ENCODE measurements around the gene CCDC9B. TPM values are rescaled to one million over a fixed set of nuclear protein-coding genes. Genes with fewer than 3 reads are reported as not detected.

Gene CCDC9B
- total RNA-seq, 1 donor from 2014 or later: 0.86 TPM

Other genes starting within 250 kb of the CCDC9B start
- gene BMF, start 232.1 kb downstream of the CCDC9B start, total RNA-seq: 5.3 and 5.5 TPM in 2 replicates
- 74.6 and 86.8 TPM in 2 replicates for gene BUB1B, start 179.9 kb downstream of the CCDC9B start, total RNA-seq
- 0.43 and 0.64 TPM in 2 replicates for gene PAK6, start 101.9 kb downstream of the CCDC9B start, total RNA-seq
- 0.23 TPM in 1 of 2 replicates, not detected in the other for gene ANKRD63, start 57.9 kb downstream of the CCDC9B start, total RNA-seq
- 177 and 192 TPM in 2 replicates for gene PLCB2, start 33.0 kb downstream of the CCDC9B start, total RNA-seq
- gene INAFM2, start 17.2 kb downstream of the CCDC9B start, total RNA-seq: 6.8 and 9.9 TPM in 2 replicates
- gene PHGR1, start 10.1 kb upstream of the CCDC9B start, total RNA-seq: not detected in 2 replicates
- 0.32 and 0.52 TPM in 2 replicates for gene DISP2, start 17.3 kb upstream of the CCDC9B start, total RNA-seq
- gene KNSTRN, start 41.8 kb upstream of the CCDC9B start, total RNA-seq: 52.1 and 53.6 TPM in 2 replicates
- 63.1 and 69.5 TPM in 2 replicates for gene IVD, start 64.9 kb upstream of the CCDC9B start, total RNA-seq
- gene BAHD1, start 100.0 kb upstream of the CCDC9B start, total RNA-seq: 29.7 and 31.2 TPM in 2 replicates
- gene CHST14, start 130.0 kb upstream of the CCDC9B start, total RNA-seq: 16.5 and 17.4 TPM in 2 replicates
- gene CCDC32, start 224.1 kb upstream of the CCDC9B start, total RNA-seq: 23.8 and 25.0 TPM in 2 replicates
- 13.5 and 14.2 TPM in 2 replicates for gene RPUSD2, start 228.4 kb upstream of the CCDC9B start, total RNA-seq

Measured in T-helper 2 cell treated with Interferon-gamma antibody and Interleukin-4, amounts not matched to agents 100 ng/mL and 5 ng/mL, for 36 hours (primary cell).